Stimulated activated CD4-positive, alpha-beta T cell treated with anti-CD3 and anti-CD28 coated beads, Interleukin-4, amount 100 ng/mL, for 1 hour (primary cell): ENCODE data around the gene CTLA4.

Experiments used
- DNase-seq: peaks from one replicate; pipeline ENCODE4 v3.0.0-alpha.2; 2020

The CTLA4 gene

DNA sequence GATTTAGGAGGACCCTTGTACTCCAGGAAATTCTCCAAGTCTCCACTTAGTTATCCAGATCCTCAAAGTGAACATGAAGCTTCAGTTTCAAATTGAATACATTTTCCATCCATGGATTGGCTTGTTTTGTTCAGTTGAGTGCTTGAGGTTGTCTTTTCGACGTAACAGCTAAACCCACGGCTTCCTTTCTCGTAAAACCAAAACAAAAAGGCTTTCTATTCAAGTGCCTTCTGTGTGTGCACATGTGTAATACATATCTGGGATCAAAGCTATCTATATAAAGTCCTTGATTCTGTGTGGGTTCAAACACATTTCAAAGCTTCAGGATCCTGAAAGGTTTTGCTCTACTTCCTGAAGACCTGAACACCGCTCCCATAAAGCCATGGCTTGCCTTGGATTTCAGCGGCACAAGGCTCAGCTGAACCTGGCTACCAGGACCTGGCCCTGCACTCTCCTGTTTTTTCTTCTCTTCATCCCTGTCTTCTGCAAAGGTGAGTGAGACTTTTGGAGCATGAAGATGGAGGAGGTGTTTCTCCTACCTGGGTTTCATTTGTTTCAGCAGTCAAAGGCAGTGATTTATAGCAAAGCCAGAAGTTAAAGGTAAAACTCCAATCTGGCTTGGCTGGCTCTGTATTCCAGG lies at the start of gene CTLA4:
TSS of gene CTLA4 (plus strand) at position 211 of the 640 bp plus-strand sequence. CDS start at position 383, 172 bp downstream.
- DNase-seq: no peak

DNA sequence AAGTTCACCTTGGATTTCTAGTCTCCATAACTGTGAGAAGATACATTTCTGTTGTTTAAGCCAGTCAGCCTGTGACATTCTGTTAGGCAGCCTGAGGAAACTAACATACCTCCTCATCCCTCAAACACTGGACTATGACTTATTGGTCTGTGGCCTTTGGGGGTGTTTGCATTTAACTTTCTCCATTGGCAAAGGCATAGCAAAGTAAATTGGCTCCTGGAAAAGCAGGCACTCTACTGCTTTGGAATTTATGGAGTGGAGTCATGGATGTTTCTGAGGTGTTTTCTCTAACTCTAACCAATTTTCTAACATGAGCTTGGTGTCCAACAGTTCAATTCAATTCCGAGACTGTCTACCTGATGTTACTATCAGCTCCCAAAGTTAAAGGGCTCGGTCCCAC lies 48.9 kb upstream of the CTLA4 start:
- no peak for DNase-seq

DNA sequence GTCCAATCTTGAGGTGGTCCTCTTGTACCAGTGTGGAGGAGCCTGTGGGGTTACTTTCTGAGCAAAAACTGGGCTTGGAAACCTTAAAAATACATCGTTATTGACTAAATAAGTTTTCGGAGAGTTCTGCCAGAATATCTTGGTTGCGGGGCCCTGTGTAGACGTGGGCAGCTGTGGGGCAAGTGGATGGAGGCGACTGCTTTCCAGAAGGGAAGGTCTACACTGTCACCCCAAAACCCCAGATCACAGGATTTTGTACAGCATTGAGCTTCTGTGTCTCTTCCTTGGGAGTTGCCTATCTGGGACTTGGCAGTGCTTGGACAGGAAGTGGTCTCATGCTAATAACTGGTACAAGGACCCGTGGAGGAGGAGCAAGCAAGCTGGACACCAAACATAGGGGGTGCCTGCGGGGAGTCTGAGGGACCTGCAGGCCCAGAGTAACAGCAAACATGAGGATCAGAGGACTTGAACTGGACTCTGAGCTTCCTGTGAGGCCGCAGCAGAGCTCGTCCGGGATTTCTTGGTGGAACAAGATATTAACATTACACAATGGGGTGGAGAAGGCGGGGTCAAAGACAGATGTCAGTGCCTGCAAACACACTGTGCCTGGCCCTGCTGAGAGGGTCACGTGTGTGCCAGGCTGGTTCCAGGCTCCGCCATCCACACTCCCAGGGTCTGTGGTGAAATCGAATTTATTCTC lies 48.0 kb upstream of the CTLA4 start:
- DNase-seq: no peak

DNA sequence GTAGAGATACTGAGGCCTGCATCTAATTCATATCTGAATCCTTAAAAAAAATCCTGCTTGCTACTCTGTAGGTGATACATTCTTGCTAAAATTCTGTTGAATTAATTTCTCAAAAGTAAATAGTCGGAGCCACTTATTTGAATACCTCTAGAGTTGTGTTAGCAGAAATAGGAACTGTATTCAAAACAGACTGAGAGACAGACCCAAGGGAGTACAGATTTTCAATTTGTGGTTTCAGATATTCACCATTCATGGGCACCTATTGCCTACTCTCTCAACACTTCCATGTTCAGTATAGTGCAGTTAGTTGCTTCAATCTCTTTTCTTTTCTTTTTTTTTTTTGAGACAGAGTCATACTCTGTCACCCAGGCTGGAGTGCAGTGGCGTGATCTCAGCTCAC lies 46.6 kb upstream of the CTLA4 start:
- no peak for DNase-seq

DNA sequence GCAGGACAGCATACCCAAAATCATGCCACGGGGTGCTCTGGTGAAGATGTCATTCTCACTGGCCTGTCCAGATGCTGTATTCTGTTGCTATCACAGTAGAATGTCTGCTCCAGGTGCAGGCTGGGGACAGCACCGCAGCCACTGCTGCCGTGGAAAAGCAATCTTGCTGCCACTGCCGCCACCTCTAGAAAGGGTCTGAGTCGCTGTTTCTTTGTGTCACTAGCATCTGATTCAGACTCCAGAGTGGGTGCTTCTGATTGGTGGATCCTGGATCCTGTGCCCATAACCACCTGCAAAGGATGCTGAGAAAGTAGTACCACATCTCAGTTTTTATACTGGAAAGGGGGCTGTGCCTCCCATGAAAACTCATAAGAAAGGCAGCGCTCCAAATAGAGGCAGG lies 45.3 kb upstream of the CTLA4 start:
- no peak for DNase-seq

DNA sequence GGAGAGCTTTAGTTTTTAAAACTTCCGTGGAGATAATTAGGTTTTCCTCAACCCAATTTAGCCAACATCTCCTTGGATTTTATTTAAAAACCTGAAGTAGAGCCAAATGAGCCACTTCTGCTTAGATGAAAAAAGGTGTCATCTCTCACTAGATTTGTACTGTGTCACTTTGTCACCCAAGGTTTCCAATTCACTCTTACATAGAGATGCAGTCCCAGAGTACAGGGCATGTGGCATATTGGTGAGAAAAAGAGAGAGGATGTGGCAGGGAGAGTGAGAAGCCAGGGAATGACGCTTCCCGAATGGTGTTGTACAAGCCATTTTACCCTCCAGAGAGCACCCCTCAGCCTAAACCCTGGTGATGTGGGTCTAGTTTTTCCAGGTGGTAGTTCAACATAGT lies 44.4 kb upstream of the CTLA4 start:
- no peak for DNase-seq

DNA sequence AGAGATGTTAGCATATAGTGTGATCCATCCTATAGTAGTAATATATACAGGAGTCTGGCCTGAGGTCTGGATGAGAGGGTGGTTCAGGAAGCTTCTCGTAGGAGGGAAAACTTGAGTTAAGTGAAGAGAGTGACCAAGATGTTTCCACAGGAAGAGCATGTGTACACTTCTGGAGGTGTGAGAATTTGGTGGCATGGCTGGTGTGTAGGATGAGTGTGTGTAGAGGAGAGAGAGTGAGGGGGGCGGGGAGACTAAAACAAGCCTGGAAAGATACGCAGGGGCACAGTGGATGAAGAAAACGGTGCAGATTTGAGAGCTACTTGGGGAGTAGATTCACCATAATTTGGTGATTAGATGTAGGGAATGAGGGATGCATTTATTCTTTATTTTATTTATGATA lies 43.5 kb upstream of the CTLA4 start:
- DNase-seq: no peak

DNA sequence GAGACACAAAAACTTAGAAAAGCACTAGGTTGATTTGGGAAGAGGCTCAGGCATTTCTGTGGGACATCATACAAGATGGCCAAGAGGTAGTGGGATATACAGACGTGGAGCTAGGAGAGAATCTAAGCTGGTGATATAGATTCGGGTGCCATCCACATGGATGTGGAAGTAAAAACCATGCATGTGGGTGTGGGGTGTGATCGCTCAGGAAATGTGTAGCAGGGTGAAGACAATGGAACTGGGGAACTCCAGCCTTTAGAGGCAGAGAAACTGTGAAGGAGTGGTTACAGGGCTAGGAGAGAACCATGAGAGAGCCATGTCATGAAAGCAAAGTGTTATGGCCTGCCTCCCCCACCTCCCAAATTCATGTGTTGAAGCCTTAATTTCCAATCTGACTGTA lies 43.0 kb upstream of the CTLA4 start:
- no peak for DNase-seq

DNA sequence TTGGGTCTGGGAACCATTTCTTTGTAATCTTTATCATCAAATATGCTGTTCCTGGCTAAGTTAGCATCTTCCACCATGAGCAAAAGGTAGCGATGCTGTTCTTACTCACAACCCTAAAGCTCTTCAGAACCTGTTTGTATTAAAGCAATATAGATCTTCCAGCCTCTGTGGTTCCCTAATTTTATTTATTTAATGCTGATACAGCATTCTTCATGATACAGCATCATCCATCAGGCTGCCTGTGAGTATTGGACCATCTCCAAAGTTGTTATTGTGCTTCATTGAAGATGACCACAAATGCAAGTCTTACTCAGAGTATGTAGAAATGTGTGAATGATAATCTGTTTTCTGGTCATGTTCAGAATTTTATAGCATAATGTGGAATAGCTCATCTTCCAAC lies 40.9 kb upstream of the CTLA4 start:
- DNase-seq: no peak

DNA sequence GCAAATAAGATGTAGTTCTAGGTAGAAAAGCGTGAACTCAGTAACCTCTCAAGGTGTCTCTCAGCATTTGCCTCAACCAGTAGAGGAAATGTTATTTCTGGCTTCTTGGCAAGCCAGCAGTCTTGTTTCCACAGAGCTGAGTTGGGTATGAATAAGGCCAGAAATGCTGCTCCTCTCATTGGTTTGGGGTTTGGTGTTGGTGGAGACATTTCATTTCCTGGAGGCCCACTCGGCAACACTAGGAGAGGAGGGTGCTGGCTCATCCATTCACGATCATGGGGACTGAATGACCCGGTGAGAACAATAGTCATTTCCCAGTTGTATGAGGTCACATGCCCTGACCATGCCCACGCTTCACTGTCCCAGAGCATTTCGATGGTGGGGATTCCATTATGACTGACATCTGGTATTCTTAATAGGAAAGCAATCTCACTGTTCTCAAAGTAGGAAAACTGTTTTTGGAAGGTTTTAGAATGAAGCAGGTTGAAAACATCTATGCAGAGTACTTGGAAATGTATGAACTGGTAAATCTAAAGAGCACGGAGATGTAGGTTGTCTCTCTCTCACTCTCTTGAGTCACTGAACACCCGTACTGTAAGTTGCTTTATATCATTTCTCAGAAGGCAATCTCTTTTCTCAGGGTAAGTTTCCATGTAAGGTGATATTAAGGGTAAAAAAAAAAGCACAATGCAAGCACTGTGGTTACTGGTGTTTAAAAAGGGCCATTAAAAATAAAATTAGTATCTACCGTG lies 37.1 kb upstream of the CTLA4 start:
- DNase-seq: peak; percentile 23

DNA sequence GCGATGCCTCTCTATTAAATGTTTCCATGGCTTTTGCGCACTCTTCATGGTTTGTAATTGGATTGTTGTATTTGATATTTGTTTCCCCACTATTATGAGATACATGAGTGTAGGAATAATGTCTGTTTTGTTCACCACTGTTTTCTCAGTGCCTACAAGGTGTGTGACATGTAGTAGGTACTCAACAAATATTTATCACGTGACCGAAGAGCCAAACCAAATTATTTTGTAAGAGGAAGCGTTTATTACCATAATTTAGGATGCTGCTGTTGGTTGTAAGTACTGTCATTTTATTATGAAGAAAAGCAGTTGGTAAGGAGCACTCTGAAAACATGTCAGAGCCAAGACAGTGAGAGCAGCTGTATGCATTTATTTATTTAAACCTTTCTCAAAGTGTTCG lies 32.2 kb upstream of the CTLA4 start:
- no peak for DNase-seq

DNA sequence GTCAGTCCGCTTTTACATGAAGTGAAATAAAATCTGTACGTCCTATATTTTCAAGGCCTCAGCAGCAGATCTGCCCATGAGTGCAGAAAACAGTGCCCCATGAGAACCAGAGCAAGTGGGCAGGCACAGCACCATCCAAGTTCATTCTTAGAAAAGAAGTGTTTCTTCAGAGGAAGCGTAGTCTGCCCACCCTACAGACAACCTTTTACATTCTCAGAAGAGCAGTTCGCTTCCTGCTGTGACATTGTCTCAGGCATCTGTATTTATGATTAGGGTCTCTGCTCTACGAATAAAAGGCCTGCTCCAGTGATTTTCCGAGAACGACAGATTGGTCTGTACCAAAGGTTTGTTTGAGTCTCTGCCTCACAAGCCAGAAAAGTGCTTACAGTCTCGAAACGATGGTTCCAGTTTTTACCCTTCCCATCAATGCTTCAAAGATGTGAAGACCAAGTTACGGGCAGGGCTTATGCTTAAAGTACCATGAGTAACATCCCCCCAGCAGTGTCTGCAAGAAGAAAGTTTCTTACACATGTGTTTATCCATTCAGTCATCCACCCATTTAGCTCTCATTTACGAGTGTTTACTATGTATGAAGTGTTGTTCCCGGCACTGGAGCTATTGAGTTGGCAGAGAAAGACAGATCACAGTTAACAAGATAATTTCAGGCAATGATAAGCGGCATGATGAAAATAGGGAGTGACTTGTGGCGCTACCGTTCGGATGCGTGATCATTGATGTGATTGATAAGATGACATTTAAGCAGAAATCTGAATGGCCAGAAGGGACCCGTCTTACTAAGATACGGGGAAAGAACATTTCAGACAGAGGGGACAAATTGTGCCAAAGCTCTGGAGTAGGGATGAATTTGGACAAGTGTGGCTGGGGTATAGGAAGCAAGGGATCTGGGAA lies 31.4 kb upstream of the CTLA4 start:
- DNase-seq: no peak

DNA sequence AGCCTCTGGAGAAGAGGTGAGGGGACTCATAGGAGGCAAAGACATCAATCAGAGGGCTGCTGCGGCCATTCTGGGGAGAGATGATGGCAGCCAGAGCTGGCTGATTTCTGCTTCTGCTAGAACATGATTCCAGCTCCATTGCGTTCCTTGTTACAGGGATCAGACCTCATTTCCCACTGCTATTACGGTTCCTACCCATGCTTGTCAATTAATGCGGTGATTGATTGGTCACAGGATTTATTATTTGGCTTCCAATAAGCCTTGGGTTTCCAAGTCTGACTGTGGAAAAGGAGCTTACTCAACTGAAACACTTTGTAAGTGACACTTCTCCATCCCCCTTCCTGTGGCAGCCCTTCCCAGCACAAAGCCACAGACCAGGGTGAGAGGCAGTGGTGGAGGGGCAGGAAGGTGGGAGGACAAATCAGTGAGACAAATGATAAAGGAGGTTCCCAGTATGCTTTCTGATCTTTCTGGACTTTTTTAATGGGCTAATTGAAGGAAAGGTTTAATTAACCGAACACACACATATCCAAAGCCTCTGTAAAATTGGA lies 26.8 kb upstream of the CTLA4 start:
- no peak for DNase-seq

DNA sequence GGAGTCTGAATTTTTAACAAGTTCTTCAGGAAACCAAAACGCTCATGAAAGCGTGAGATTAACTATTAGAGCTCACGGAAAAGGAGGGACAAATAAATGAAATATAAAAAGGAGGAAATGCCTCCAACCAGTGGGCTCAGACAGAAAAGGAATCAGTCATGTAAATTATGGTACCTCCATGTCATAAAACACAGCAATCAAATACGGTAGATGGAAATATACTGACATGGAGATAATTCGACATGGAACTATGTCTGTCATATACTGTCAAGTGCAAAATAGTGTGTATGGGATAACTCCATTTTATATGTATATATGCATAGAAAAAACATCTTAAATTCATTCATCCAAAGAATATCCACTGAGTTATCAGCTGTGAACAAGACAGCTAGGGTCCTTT lies 25.9 kb upstream of the CTLA4 start:
- no peak for DNase-seq

DNA sequence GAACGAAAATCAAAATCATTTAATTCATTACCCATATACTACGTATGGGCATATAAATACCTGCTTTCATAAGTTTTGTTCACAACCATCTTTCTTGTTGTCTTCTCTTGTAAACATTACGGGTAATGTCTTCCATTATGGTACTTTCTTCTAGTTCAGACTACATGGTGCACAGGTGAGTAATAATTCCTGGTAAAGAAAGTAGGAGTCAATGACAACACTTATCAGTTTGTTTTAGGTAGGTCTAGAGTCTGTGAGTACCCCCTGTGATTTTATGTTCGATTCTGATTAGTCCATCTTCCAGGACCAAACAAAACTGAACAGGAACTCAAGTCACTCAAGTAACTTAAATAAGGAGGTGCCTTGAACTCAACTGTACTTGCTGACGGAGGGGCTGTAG lies 25.2 kb upstream of the CTLA4 start:
- DNase-seq: no peak

DNA sequence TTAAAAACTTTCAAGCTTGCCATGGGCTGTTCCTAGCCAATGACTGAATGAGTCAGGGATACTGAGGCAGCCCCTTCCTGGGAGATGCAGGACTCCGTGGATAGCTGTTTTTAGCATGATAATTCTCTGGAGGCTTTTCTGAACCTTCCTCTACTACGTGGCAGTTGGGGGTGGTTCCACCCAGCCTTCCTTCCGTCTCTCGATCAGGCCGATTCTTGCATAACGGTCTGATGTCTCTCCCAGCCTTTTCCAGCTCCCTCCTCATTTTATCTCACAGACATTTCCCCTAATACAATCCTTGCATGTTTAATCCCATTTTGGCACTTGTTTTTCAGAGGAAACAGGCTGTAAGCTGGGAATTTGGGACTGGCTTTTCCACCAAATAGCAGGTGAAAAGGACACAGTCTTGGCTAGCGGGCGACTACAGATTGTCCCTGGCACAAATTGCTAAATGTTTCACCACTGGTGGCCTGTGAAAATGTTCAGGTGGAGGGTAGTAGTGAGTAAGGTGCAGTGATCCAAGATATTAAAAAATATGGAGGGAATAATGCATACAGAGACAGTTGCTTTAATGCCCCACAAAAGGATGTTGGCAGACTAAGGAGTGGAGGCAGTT lies 21.0 kb upstream of the CTLA4 start:
- DNase-seq: no peak

DNA sequence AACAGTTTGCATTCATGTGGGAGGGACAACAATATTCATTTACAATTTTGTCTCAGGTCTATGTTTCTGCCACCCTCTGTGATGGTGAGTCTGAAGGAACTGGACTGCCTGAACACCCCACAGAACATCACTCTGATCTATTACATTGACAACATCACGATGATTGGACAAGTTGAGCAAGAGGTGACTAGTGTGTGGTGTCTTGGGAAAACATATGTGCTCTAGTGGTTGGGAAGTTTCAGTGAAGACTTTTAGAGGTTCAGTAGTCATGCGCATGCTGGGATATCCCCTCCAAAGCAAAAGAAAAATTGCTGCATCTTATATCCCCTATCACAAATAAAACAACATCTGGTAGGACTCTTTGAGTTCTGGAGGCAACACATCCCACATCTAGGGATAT lies 18.6 kb upstream of the CTLA4 start:
- no peak for DNase-seq

DNA sequence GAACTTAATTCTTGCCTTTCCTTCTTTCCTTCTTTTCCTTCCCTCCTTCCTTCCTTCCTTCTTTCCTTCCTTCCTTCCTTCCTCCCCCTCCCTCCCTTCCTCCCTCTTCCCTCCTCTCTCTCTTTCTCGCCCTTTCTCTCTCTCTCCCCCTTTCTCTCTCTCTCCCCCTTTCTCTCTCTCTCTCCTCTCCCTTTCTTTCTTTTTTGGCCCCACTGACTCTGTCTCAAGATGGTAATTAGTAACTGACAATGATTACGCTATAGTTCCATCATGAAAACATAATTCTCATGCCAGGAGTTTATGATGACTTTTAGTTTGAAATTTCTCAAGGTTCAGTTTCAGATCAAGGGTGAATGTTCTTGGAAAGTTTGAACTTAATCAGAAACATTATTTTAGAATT lies 14.8 kb upstream of the CTLA4 start:
- DNase-seq: no peak

DNA sequence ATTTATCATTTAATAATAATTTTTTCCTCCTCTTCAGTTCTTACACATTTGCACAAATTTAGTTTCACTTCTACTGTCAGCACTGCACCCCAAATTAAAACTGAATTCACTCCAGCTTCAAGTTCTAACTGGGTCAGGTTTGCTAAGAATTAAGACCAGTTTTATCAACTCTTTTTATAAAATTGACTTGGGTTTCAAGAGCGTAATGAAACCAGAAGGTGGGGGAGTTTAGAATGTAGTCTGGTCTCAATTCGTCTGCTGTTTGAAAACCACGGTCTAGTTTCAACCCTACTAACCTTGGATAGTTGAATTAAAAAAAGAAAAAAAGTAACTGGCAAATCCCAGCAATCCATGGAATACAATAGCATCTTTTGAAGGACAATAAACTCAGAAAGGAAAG lies 14.3 kb upstream of the CTLA4 start:
- no peak for DNase-seq

DNA sequence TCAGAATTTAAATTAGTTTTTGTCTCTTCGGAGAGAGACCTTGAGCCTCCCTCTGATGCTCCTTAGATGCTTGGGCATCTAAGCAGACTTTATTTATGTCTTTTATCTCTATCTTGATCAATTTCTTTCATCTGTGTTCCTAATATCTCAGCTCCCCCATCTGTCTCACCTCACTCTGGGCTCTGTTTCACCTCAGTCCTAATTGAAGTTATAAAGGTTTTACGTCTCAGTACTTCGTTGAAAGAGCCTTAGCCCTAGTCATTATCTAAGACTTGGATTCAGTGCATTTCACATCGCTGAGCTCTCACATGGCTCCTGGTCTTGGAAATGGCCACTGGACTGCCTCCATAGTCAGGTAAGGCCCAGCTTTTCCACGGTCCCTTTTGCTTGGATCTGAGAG lies 13.8 kb upstream of the CTLA4 start:
- no peak for DNase-seq

DNA sequence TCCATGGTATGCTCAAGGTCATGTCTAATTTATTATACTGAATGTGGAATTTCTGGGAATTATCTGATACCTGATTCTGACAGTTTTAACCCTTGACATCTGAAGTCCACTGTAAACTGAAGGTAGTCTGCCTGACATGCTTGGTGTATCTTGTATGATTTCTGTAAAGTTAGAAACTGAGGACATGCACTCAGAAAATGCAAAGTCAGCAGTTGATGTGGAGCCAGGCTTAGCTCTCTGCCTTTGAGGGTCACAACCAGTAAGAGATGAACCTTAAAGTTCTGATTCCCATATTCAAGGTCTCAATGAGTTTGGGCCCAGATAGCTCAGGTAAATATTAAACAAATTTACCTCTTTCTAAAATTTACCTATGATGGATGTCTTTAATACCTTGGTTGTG lies 12.3 kb upstream of the CTLA4 start:
- no peak for DNase-seq

DNA sequence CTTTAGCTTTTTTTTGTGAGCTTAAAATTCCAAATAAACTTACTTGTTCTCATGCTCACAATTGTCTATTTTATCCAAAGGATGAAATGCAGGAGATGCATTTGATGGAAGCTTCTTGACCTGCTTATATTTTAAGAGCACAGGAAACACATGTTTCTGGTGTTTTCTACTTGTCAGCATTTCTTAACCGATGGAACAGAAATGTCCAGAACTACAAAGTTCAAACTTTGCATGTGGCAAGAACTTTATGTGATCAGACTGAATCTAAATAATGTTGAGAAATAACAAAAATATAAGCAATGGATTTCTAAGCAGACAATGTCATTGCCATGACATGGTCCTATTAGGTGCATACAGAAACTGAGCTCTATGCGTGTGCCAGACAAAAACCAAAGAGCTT lies 9.9 kb upstream of the CTLA4 start:
- DNase-seq: no peak
